ENCODE data around the gene HSPB3.
"Not testable (repeated sequence)": the region's sequence is repeated elsewhere in the genome, so short reads cannot be mapped to it uniquely, and the experiment has no call there.

Gene HSPB3

DNA sequence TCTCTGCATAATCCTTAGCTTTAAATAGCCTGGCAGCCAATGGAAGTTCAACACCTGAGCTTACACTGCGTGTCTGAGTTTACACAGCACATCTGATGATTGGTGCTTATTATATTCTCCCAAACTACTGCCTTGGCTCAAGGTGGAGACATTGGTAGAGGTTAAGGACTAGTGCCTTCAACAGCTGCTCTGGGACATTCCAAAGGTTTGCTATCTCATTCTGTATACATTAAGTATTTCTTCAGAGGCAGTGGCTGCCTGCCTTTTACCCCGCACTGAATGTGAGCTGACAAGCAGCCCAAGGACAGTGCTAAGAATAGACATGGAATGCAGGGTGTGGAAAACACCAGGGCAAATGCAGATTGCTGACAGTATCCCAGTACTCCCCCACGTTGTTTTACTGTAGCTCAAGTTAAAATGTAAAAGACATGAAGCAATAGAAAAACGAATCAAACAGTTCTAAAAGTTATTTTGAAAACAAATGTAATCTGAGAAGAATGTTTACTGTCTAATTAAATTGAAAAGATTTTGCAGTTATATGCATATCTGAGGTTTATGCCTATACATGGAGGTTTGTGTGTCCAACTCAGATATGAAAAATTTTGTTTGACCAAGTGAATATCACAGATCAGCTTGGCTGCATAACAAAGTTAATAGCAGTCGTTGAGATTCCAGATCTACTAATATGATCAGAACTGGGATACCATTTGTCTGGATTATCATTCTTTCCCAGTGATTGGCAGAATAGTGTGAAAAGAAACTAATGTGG is 1.8 kb downstream of the HSPB3 start:
- no peak for DNase-seq

DNA sequence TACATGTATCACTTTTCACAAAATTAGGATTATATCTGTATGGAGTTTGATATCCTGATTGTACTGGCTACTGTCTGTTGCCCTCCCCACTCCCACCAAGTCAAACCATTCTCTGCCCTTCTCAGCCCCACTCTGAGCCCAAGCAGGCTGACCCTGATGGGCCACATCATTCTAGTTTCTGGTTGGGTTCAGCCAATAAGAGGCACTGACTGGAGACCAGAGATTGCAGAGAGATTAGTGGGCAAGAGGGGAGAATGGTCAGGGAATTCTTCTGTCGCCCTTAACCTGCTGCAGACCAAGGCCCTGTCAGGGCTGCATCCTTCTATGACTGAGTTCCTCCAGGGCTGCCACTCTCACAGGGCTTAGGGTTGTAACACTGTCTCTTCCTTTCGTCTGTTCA is 2.7 kb downstream of the HSPB3 start:
- DNase-seq = no peak

DNA sequence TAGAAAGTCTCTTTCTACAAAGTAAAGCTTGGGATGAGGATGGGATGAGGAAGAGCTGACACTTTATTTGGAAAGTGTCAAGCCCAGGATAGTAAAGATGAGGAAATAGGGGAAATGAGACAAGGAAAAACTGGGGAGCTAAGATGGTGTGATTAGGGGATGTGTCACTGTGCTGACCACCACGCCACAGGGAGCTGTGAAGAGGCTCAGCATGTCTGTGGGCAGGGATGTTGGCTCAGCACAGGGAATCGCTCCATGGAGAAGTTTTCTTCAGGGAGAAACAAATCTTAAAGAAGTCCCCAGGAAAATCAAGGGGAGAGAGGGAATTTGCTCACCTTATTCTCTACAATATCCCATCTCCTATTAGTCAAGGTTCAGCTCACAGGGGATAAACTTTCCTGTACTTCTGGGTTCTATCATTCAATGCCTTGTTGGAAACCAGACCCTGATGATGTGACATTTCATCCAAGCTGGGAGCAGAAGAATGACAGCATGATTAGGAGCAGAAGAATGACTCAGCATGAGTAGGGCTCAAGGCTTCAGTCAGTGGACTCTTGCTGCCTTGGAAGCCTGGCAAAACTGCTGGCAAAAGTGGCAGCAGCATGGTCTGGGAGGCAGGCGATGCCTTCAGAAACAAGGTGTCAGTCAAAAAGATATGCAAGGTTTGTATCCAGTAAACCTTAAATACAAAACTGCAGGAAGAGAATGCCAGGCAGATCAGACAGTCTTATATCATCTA is 4.9 kb downstream of the HSPB3 start:
- no peak for DNase-seq

DNA sequence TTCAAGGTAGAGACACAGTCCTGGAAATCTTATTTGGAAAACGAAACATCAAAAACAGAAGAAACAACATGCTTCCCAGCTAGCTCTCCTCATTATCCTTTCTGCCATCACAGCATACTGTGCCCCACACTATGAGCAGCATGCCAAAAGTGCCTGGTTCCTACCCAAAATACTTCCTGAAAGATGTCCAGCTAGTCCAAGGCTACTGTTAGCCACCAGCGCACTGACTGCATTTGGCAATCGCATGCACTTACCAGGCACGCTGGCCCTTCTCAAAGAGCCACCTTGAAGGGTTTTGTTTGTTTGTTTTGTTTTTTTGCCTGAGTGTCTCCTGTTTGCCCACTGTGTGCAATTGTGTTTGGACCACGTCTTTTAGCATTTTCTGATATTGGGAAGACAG is 6.8 kb downstream of the HSPB3 start:
- no peak for DNase-seq

DNA sequence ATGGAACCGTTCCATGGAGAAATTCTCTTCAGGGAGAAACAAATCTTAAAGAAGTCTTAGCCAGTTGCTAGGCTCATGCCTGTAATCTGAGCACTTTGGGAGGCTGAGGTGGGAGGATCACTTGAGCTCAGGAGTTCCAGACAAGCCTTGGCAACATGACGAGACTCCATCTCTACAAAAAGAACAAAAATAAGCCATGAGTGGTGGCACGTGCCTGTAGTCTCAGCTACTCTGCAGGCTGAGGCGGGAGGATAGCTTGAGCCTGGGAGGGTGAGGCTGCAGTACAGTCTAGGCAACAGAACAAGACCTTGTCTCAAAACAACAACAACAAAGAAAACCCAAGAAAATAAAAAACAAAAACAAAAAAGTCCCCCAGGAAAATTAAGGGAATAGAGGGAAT is 8.2 kb downstream of the HSPB3 start:
- DNase-seq = no peak

DNA sequence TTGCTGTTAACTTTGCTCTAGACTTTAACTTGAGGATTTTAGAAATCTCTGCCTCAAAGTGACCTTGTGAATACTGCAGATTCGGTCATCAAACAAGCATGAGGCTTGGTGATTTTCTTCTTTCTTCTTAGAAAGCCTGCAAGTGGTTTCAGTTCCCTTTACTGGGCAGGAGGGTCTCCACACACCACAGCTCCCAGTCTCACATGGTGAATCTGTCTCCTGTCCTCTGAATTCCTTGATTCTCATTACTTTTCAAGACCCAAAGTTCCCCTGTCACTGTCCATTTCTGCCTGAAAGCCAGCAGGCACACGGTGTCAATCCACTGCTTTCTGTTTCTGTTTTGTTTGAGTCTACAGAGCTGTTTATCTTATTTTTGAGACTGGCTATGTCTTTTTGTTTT is 14.1 kb downstream of the HSPB3 start:
- DNase-seq = no peak

DNA sequence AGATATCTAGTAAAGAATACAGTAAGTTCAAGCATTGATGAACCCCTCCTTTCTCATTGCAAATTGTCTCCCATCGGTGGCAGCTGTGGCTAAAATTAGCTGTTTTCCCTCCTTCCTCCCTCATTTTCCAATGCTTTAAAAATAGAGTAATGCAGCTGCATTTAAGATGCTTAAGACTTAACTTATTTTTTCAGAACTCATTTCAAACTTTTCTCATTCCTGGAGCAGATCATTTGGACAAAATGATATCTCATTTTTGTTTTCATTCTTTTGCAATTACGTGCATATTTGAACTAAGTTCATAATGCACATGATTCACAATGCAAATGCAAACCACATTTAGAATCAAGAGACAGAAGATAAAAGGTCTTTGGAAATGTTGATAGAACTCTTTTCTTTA is 14.6 kb downstream of the HSPB3 start:
- DNase-seq = no peak

DNA sequence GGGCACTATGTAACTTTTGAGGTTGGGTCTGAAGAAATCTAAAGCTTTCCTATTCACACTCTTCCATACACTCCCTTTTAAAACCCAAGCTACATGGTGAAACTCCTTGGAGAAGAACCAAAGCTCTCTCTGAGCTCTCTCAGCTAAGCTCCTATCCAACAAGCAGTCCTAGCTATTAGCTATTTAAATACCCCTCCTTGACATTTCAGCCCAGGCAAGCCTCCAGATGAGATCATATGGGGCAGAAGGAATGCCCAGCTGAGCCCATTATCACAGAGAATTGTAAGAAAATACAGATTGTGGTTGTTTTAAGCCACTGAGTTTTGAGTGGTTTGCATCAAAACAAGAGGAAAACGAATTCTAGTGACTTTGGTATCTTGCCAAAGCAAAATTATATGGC is 15.2 kb downstream of the HSPB3 start:
- DNase-seq = no peak

DNA sequence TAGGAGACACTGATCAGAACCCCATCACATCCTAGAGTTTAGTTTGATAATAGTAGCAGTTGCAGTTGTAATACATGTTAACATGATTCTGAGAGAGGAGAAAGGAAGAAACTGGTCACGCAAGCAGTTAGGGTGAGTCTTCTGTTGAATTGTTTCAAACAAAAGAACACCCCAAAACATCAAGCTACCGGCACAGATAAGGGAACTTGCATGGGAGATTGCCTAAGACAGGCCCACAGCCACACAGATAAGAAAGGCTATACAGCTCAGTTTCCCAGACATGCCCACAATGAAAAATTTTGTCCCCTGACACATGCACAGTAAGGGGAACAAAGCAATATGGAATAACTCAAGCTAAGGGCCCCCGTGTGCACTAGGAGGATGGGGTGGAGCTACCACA is 15.9 kb downstream of the HSPB3 start:
- DNase-seq = no peak

DNA sequence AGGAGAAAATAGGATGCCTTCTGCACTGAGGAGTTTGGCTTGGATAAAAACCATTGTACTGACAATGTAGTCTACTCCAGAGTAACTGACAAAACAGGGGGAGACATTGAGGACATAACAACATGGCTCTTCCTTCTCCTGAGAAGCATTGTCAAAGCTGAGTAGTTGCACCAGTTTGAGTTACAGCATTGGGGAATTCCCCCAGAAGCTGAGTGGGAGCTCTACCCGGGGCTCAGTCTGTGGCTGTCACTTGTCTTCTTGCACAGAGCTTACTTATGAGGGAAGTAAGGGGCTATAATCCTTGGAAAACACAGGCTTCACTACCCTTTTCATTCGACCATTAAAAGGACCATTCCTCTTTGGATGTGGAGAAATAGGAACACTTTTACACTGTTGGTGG is 21.2 kb downstream of the HSPB3 start:
- no peak for DNase-seq

DNA sequence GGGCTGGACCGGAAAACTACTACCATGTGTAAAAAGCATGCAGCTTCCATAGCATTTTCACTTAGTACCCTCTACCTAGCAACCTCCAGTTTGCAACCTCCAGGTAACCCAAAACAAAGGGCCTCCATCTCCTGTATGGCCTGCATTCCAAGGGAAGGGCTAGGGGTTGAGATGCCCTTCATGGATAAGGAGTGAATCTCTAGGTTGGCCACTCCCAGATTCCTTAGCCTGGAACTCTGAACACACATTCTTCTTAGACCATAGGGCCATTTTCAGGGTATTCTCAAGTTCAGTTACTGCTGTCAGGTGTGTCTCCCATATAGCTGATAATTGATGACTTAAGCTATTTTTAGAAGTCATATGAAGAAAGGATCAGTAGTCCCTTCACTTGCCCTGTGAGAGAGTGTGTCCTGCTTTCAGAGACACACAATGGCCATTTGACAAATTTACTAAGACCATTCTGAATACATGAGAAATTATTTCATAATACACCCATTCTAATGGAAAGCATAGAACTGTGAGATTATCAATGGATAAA is 22.5 kb downstream of the HSPB3 start:
- no peak for DNase-seq

DNA sequence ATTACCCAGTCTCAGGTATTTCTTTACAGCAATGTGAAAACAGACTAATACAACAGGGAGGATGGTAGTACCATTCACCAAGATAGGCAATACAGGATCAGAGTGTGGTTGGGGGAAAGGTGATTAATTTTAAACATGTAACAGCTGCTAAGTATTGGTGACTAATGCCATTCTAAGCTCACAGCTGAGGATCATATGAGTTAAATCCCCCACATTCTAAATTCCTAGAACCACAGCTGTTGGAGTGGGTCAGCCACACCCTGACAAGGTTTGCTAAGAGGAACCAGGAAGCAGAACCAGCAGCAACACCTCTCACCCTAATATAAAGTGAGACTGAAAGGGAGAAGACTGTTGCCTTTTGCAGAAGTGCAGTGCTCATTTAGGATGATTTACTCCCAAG is 24.8 kb downstream of the HSPB3 start:
- no peak for DNase-seq

DNA sequence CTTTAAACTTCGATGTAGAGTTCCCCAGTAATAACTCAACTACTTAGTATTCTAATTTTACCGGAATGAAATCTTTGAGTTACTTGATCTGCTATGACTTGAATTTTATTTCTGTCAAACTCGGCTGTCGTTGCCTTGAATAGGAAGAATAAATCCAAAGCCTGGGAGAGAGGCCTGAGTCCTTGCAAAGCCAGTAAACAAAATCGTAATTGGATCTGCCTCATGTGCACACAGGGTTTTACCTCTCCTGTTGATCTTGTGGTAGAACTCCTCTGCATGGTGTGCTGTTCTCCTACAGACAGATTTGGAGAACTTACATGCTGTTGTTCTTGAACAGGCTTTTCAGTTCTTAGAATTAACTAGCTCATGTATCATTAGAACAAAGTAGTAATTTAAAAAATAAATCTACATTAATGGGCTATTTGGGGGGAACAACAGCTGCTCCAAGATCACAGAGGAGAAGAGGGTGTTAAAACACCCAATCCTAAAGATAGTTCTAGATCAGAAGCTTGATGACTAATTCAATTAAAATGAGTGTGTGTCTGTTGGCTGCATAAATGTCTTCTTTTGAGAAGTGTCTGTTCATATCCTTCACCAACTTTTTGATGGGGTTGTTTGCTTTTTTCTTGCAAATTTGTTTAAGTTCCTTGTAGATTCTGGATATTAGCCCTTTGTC is 28.9 kb downstream of the HSPB3 start:
- DNase-seq = no peak

DNA sequence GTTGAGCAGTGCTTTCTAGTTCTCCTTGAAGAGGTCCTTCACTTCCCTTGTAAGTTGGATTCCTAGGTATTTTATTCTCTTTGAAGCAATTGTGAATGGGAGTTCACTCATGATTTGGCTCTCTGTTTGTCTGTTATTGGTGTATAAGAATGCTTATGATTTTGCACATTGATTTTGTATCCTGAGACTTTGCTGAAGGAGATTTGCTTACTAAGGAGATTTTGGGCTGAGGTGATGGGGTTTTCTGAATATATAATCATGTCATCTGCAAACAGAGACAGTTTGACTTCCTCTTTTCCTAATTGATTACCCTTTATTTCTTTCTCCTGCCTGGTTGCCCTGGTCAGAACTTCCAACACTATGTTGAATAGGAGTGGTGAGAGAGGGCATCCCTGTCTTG is 30.2 kb downstream of the HSPB3 start:
- DNase-seq = not testable (repeated sequence)

DNA sequence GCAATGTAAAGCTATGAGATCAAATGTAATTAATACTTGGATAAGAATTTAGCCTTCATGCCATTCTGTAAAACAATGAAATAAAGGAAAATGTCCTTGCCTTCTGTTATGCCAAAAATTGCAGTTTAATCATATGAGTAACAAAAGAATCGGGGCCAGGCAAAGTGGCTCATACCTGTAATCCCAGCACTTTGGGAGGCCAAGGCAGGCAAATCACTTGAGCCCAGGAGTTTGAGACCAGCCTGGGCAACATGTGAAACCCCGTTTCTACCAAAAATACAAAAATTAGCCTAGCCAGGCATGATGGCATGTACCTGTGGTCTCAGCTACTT is 34.1 kb downstream of the HSPB3 start:
- not testable (repeated sequence) for DNase-seq

DNA sequence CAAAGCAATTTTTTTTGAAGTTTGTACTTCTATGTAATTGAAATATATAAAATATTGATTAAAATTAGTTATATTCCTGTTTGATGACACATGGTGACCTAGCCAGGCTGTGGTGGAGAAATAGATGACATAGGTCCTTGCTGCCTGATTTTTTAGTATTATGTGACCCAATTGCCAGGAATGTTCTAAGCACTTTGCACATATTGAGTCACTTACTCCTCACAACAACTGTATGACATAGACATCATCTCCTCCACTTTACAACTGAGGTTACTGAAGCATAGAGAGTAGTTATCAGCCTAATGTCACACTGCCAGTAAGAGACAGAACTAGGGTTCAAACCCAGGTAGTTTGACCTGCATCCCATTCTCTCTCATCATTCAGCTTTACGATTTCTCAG is 35.8 kb downstream of the HSPB3 start:
- no peak for DNase-seq

DNA sequence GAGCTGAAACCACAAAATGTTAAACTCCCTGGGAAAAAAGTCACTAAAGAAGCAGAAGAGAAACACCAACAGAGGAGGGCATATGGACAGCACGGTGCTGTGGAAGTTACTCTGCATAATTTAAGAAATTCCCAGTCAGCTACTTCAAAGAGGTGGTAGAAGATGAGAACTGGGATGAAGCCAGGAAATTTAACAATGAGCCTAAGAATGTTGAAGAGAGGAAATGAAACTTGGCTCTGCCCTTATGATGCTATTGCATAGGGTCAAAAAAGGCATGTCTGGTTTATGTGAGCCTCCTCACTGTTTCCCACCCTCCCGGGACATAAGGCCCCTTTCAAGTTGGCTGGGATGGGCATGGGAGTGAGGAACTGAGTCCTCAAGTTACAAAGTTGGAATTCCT is 36.7 kb downstream of the HSPB3 start:
- DNase-seq = no peak

DNA sequence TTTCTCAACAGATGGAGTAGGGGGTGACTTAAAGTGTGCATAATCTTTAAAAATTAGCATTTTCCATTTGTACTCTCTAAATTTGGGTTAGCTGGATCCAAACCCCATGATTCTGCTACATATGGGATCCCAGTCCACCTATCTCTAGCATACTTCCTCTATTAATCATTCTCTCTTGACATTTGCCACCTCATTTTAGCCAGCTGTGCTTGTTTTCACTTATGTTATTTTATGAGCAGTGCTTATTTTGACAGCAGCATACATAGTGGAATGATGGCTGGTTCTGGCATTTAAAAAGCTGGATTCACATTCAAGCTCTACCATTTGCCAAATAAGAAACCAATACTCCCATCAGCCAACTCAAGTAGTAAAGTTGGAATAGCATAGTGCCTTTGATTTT is 39.5 kb downstream of the HSPB3 start:
- DNase-seq = no peak
